ENCODE data around the gene FASTK.
"Not testable (repeated sequence)": the region's sequence is repeated elsewhere in the genome, so short reads cannot be mapped to it uniquely, and the experiment has no call there.

The FASTK gene

DNA sequence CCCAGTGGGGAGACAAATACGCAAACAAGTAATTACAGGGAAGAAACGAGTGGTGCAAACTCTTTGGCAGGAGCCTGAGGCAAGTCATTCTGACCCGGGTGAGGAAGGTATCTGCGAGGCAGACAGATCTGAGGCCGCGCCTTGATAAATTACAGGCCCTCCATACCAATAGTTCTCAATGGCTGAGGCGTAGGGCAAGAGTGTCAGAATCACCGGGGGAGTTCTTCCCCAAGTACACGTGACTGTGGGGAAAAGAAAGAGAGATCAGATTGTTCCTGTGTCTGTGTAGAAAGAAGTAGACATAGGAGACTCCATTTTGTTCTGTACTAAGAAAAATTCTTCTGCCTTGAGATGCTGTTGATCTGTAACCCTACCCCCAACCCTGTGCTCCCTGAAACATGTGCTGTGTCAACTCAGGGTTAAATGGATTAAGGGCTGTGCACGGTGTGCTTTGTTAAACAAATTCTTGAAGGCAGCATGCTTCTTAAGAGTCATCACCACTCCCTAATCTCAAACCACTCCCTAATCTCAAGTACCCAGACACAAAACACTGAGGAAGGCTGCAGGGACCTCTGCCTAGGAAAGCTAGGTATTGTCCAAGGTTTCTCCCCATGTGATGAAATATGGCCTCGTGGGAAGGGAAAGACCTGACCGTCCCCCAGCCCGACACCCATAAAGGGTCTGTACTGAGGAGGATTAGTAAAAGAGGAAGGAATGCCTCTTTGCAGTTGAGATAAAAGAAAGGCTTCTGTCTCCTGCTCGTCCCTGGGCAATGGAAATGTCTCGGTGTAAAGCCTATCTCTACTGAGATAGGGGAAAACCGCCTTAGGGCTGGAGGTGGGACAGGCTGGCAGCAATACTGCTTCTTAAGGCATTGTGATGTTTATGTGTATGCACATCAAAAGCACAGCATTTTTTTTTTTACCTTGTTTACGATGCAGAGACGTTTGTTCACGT is 53.6 kb downstream of the FASTK start:
- not testable (repeated sequence) for DNase-seq (ENCODE audit: low spot score)
